Fibroblast of skin of back (primary cell): Measurements from ENCODE around the gene HECTD2.
"Not testable (repeated sequence)": the region's sequence is repeated elsewhere in the genome, so short reads cannot be mapped to it uniquely, and the experiment has no call there.

ENCODE experiments used
- DNase-seq: peaks from one replicate; pipeline ENCODE4 v3.0.0-alpha.2; 2013

HECTD2 gene

DNA sequence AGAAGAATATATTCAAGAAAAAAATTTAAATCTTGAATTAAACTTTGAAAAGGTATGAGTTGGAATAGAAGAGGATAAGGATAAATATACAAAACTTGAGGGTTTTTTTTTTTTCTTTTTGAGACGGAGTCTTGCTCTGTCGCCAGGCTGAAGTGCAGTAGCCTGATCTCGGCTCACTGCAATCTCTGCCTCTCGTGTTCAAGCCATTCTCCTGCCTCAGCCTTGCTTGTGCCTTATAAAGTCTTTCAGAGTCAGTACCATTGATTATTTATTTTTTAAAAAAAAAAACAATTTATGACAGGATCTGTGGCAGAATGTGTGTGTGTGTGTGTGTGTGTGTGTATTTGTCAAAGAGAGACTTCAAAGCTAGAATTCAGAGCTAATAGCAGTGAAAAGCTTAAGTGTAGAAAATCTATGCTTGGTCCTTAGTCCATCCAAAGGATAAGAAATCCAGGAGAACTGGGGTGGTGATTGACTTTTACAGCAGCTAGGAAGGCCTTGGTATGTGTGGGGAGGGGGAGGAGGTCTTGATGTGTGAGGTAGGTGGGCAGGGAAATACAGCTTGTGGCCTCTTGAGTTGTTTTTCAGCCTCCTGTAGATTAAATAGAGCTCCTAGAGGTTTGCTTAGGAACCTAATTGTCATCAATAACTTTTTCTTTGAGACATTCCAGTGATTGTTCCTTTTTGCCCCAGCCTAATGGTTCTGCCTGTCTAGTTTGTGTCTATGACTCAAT is 2.4 kb downstream of the HECTD2 start:
- DNase-seq: no peak

DNA sequence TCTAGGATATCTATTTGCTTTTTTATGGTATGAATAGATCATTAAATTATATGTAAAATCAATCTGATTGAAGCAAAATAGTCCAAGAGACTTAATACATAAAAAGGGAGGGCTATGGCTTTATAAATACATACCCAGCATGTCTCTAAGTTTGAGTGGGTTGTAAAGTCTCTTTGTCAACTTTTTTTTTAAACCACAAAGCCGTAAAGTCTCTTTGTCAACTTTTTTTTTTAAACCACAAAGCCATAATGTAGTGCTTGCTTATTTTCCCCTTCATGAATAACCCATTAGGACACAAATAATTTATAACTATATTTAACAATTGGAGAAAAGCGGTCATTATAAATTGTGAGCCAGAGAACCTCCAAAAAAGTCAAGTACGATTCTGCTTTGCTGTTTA is 5.7 kb downstream of the HECTD2 start:
- DNase-seq: no peak

DNA sequence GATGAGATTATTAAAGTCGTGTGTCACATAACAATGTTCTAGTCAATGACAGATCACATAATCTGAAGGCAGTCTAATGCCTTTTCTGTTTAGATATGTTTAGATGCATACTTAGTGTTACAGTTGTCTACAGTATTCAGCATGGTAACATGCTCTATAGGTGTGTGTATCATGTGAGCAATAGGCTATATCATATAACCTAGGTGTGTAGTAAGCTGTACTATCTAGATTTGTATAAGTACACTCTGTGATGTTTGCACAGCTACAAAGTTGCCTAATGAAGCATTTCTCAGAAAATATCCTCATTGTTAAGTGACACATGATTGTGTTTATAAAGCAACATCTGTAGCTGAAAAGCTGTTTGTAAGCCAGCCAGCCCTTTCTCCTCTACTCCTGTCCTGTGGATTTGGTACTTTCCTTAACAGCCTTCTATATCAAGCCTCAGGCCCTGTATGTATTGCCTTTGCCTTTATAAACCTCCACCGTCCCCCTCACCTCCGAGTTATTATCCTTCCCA is 6.3 kb downstream of the HECTD2 start:
- DNase-seq: no peak

DNA sequence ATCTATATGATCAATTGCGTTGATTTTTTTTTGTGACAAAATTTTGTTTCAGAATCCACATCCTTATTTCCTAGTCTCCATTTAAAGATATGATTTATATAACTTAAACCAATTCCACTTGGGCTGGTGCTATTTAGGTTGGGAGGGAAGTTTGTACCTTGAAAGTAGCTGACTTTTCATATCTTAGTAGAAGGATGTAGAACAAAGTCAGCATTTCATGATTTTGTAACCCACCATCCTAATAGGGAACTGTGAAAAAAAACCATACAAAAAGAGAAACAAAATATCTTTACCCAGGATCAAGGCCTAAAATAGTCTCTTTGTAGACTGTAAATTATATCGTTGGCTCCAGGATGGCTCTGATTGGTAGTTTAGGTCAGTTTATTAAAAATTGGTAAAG is 8.3 kb downstream of the HECTD2 start:
- DNase-seq: no peak

DNA sequence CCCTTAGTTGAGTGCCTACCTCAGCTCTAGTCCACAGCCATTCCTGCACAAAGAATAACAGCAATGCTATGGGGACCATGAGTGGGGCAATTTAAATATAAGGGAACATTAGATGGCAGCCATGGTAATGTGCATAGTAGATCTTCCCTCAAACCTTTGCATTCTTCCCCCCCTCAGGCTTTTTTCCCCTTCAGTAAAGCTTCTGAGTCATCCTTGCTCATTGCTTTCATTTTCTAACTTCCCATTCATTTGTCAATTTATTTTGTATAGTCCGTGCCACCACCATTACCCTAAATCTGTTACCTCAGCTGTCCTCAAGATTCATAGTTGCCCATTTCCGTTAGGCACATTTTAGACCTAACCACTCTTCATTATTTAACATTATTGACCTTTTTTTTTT is 10.7 kb downstream of the HECTD2 start:
- DNase-seq: peak; percentile 71

DNA sequence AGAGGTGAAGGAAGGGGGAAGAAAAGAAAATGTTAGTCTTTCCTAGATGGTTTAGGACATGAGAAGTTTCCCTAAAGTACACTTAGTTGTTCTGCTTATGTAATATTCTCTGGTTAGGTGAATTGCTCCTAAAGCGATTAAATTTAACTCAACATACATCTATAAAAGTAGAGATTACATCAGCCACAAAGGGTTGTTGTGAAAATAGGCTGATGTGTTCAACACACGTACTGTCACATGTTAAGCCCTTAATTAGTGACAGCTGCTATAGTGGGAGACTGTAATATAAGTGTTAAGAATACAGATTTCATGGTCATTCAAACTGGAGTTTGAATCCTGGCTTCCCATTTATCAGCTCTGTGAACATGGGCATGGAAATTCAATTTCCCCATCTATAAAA is 12.8 kb downstream of the HECTD2 start:
- no peak for DNase-seq

DNA sequence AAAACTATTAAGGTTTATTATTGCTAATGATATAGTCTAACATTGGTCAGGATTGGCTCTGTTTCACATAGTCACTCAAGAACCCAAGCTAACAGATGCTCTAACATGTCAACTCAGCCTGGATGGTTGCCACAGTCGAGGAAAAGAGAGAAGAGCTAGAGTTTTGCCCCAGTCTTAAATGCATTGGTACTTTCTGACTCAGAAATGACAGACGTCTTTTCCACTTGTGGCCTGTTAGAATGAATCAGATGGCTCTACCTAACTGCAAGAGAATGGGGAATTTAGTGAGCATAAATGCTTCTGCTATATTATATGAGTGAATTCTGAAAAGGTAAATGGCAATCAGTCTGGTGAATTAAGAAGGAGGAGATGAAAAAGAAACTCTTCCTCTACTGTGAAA is 13.9 kb downstream of the HECTD2 start:
- DNase-seq: peak; percentile 39

DNA sequence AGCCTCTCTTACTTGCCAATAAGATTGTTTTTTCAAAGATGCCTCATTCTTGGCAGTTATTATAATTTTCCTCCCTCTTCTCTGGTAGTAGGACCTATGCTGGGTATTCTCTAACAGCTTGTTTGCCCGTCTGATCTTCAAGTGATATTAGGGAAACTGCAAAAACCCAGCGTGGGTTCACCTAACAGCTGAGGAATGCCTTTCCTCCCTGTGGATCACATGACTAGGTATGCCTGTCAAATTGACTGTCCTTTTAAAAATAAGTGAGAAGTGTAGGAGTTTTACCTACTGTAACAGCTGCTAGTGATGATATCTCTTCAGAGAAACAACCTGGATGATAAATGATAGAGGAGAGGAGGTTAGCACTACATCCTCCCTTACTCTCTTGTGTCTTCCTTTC is 22.0 kb downstream of the HECTD2 start:
- no peak for DNase-seq

DNA sequence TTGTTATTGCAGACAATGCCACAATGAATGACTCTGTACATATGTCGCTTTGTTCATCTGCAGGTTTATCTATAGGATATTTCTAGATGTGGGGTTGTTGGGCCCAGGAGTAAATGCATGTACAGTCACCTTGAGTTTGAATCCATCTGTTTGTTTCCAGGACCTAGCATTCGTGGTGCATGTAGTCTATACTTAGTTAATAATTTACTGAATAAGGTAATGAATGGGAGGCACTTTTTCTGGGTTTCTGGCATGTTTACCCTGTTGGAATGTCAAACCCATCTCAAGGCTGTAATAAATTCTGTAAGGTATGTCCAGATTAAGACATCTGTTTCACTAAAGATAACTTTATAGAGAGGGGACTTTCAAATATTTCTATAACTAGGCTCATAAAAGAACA is 23.5 kb downstream of the HECTD2 start:
- DNase-seq: no peak

DNA sequence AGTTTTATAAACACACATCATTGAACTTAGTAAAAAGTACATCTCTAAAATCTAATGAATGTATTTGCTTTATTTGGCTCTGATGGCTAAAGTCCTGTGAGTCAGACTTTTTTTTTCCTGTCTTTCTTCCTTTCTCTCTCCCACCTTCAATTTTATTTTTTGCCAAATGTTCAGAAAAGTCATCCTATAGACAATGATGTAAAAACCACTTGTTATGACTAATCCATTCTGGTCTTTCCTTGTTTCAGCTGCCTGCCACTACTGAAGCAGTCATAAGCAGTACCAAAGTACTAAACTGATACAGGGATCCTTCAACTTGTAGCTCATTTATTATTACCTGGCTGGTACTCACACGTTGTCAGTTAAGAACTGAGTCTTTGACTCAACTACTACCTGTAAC is 23.9 kb downstream of the HECTD2 start:
- peak; percentile 59 for DNase-seq

DNA sequence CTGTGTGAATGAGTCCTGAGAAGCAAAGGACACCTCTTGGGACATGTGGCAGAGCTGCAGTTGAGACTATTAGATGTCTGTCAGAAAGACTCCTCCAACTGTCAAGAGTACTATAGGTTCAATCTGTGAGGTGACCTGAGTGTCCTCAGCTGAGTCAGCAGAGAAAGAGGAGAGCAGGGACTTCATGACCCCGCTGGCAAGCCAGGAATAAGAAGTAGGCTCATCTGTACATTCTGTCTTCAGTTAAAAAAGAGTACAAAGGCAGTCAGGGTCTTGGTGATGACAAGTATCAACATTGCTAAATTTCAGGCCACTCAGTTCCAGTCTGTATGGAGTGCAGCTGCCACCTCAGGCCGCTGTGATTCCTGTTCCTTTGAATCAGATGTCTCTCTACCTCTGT is 25.1 kb downstream of the HECTD2 start:
- no peak for DNase-seq

DNA sequence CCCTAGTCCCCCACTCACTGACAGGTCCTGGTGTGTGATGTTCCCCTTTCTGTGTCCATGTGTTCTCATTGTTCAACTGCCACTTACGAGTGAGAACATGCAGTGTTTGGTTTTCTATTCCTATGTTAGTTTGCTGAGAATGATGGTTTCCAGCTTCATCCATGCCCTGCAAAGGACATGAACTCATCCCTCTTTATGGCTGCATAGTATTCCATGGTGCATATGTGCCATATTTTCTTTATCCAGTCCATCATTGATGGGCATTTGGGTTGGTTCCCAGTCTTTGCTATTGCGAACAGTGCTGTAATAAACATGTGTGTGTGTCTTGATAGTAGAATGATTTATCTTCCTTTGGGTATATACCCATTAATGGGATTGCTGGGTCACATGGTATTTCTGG is 28.1 kb downstream of the HECTD2 start:
- not testable (repeated sequence) for DNase-seq

DNA sequence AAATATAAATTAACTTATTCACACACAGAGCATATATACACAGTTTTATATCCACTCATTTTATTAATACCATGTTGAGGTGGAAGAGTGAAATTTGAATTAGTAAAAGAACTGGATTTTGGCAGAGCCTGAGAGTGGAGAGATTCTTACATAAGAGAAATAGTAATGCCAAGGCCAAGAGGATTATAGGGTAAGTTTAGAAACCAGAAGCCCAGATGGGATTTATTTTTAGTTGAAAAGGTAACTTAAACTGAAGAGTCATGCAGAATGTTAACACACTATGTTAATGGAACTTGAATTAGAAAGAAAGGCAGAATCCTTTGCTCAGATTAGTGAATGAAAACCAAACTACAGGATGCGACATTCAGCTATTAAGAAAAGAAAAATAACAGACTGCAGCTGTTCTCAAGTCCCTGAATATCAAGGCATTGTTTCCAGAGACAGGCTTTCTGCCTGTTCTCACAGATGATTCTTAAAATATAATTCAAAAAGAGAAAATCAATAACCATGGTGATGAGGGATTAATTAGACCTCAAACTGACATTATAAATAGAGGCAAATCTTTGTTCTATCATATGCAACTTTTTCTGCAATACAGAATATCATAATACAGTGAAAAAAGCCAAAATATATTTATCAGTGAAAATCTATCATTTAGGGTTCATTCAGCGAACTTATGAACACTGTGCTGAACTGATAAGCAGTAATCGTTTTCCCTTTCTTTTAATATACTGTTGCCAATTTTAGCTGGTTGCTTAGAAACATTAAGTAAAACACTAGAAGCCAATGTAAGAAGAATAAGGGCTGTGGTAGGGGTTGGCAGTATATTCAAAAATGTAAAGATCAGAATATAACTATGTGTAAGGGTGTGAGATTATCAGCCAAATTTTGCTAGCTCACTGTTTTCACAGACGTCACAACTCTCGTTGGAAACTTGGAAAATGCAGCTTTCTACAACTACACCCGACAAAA is 34.4 kb downstream of the HECTD2 start:
- no peak for DNase-seq

DNA sequence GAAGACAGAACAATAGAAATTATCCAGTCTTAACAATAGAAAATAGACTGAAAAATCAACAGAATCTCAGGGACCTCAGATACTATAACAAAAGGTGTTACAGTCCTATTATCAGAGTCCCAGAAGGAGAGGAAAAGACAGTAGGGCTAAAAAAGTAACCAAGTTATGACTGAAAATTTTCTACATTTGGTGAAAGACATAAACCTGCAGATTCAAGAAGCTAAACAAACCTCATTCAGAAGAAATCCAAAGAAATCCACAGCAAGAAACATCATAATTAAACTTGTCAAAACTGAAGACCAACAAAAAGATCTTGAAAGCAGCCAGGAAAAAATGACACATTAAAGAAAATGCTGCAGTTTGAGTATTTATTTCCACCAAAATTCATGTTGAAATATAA is 41.9 kb downstream of the HECTD2 start:
- no peak for DNase-seq

DNA sequence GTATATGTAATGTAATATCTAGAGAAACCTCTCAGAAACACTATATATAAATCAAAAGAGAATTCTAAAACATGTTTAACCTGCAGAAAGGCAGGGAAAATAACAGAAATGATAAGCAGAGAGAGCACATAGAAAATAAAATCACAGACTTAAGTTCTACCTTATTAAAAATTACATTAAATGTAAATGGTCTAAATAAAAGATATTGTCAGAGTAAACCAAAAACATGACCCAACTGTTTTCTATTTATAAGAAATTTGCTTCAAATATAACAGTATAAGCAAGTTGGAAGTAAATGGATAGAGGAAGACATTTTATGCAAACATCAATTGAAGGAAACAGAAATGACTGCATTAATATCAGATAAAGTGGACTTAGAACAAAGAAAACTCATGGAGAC is 43.4 kb downstream of the HECTD2 start:
- no peak for DNase-seq

DNA sequence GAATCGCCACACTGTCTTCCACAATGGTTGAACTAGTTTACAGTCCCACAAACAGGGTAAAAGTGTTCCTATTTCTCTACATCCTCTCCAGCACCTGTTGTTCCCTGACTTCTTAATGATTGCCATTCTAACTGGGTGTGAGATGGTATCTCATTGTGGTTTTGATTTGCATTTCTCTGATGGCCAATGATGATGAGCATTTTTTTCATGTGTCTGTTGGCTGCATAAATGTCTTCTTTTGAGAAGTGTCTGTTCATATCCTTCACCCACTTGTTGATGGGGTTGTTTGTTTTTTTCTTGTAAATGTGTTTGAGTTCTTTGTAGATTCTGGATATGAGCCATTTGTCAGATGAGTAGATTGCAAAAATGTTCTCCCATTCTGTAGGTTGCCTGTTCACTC is 45.0 kb downstream of the HECTD2 start:
- not testable (repeated sequence) for DNase-seq

DNA sequence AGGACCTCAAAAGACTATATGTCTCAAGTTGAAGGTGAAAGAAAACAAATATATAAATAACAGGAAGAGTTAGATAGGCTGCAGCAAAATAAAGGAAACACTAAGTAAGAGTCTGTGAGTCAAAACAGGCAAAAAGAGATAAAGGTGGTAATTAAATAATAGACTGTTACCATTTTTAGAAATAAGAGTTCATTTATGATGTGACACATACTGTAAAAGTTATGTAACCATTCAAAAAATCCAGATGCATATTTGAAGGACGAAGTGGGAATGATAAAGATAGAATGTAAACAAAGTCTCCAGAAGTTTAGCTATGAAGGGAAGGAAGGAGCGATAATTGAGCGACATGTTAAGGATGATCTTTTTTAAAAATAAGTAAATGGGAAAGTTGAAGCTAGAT is 50.5 kb downstream of the HECTD2 start:
- DNase-seq: peak; percentile 63

DNA sequence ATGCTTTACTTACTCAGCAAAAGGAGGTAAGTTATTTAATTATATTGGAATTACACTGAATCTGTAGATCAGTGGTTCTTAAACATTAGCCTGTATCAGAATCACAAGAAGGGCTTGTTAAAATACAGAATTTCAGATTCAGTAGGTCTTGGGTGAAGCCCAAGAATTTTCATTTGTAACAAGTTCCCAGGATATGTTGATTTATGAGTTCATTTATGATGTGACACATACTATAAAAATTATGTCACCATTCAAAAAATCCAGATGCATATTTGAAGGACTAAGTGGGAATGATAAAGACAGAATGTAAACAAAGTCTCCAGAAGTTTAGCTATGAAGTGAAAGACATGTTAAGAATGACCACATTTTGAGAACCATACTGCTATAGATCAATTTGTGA is 52.3 kb downstream of the HECTD2 start:
- DNase-seq: peak; percentile 92

DNA sequence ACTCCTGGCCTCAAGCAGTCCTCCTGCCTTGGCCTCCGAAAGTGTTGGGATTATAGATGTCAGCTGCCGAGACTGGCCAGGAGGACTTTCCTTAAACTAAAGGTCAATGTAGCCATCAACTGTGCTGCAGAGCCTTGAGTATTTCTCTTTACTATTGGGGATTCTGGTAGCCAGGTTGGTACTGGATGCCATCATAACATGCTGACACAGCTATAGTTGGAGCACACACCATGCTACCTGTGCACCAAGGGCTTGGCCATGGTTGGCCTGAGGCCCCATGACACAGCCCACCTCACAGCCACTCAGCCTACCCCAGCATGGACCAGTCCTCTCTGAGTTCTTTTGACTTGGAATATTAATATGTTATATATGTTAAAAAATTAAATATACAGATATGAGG is 54.4 kb downstream of the HECTD2 start:
- no peak for DNase-seq

DNA sequence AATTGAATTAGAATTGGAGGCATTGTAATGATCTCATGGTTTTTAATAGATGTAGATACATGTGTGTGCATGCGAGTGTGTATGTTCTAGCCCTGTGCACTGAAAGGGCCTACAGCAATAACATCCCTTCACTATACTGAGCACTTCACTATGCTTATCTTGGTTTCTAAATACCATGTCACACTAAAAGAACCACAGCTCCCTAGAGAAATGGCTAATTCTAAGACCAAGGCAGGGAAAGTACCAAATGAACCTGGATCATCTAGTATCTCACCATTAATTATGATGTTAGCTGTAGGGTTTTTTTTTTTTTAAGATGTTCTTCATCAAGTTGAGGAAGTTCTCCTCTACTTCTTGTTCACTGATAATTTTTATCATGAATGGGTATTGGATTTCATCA is 55.1 kb downstream of the HECTD2 start:
- no peak for DNase-seq

DNA sequence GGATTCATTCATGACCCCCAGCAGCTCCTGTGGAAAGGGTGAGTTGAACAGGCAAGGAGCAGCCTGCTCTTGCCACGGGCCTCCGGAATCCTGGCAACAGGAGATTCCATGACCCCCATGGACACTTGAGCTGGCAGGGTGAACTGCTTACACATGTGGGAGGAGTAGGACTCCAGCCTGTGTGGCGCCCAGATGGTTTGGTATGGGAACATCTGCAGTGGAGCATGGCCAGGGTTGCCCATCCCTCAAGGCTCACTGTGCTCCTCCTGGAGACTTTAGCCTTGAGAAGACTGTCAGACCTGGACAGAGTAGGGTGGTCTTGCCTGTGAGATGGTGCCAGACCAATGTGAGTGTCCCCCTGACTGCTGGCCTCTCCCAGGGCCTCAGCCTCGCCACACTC is 57.0 kb downstream of the HECTD2 start:
- no peak for DNase-seq

DNA sequence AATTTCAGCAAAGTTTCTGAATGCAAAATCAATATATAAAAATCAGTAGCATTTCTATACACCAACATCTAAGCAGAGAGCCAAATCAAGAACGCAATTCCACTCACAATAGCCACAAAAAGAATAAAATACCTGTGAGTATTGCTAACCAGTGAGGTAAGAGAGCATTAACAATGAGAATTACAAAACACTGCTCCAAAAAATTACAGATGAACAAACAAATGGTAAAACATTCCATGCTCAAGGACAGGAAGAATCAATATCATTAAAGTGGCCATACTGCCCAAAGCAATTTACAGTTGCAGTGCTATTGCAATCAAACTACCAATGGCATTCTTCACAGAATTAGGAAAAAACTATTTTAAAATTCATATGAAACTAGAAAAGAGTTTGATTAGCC is 61.5 kb downstream of the HECTD2 start:
- no peak for DNase-seq

DNA sequence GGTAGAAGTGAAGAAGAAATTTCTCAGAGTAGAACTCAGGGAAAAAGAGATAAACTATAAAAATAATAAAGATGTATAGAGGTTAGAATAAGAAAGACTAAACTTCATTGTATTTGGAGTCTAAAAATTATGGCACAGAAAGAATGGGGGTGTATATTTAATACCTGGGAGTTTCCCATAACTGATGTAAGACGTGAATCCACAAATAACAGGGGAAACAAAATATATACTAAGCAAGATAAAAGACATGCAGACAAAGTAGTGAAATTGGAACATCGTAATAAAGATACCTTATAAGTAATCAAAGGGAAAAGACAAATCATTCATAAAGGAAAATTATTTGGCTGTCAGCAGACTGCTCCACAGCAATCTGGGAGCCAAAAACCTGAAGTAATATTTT is 62.8 kb downstream of the HECTD2 start:
- no peak for DNase-seq

DNA sequence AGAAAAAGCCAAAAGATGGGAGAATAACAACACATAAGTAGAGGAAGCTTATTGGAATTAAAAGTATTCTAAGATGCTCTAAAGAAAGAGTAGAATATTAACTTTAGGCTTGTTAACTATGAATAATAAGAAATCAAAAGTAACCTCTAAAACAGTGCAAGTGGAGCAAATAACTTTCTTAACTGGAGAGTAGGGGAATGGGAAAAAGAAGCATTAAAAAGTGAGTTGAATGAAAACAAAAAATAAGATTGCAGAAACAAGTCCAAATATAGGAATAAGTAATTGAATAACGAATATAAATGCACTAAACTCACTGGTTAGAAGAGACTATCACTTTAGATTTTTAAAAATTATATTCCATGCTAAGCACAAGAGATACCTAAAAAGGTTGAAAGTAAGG is 63.9 kb downstream of the HECTD2 start:
- DNase-seq: no peak
